Measurements from ENCODE around the gene MAP3K8. TPM values are rescaled to one million over a fixed set of nuclear protein-coding genes. Genes with fewer than 3 reads are reported as not detected.
"Not testable (repeated sequence)": the region's sequence is repeated elsewhere in the genome, so short reads cannot be mapped to it uniquely, and the experiment has no call there.

Gene MAP3K8
- total and polyA plus RNA-seq, 2 experiments from 2014 or later, result 3.7 to 4.8 TPM

DNA sequence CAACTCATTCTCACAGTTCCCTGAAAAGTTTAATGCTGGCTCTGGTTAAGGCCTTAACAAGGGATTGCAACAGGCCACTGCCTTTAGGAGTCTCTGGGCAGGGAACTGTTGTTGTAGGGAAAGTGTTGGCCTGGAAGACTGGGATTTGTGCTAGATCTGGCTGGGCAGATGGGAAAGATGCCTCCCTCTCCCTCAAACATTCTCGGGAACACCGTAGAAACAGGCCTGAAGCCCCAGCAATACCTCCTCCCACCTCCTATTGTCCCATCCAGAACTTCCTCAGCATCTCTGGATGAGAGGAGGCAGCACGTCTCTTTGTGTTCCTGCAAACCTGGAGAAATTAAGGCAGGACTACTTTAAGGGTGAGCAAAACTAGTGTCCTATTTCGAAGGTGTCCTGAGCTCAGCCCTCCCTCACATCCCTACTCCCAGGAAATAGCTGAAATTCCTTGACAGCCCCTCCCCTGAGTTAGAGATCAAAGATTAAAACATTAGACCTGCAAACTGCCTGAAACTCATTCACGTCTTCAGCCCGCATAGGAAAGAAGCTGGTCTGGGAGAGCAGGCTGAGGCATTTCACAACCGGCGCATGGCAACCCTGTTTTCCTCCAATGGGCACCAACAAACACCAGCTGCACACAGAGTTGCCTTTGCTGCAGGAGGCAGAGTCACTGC is 10.9 kb upstream of the MAP3K8 start:
- H3K4me1 ChIP-seq (ENCODE audit: insufficient read depth), result peaks cover 14% of the 10 kb centered on the region
- DNase-seq, result peak; percentile 72

DNA sequence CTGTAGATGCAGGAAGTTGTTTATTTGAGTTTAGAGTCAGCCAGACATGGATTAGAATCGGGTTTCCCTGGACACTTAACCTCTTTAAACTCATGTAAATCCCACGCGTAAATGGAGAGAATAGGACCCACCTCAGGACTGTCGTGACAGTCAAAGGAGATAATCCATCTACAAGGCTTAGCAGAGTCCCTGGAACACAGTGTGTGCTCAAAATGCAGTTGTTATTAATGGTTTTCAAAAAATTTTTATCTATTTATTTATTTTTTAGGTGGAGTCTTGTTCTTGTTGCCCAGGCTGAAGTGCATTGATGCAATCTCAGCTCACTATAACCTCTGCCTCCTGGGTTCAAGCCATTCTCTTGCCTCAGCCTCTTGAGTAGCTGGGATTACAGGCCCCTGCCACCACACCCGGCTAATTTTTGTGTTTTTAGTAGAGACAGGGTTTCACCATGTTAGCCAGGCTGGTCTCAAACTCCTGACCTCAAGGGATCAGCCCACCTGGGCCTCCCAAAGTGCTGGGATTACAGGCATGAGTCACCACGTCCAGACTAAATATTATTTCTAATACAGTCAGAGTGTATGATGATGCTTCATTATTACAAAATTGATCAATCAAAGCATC is 10.2 kb upstream of the MAP3K8 start:
- not testable (repeated sequence) for DNase-seq; H3K4me2 ChIP-seq (ENCODE audit: unreplicated experiment)

More for the DNA sequence above, 10.9 kb upstream of the MAP3K8 start:
- Histone ChIP-seq H3K79me2 (ENCODE audit: insufficient read depth) (no peaks in the 10 kb centered on the region), H4K20me1 (ENCODE audit: insufficient read depth) (no peaks in the 10 kb centered on the region), H3K36me3 (ENCODE audit: low read depth) (no peaks in the 10 kb centered on the region), H3K9me3 (ENCODE audit: low read depth) (no peaks in the 10 kb centered on the region), H3K9ac (no peak overlapping the region), H3K27ac (peak overlapping the region; percentile 32), H3K27me3 (replicated peaks; ENCODE audit: insufficient read depth) (no peaks in the 10 kb centered on the region), H2AFZ (peak overlapping the region; percentile 73), H3K4me2 (ENCODE audit: unreplicated experiment) (peak overlapping the region; percentile 44), H3F3A (ENCODE audit: insufficient read depth) (peaks cover 4% of the 10 kb centered on the region; the same call in 1 of the 2 replicates), H3K9me2 (ENCODE audit: insufficient read depth) (no peaks in the 10 kb centered on the region), H3K4me3 (no peak overlapping the region)
- WGBS, 2 experiments (ENCODE audit: low coverage in 1 of 2, low lambda C conversion rate in 2 of 2, missing lambda C conversion rate in 2 of 2), result 53 to 62% methylated on average over 8 of the region's 8 CpGs
- in situ Hi-C loops (cut with MboI), result no loop called here
- TF ChIP-seq EZH2phosphoT487 (IDR thresholded peaks at IDR 0.05; ENCODE audit: insufficient read depth, low read depth), result no peak
- TF ChIP-seq EZH2 (IDR thresholded peaks at IDR 0.05; ENCODE audit: insufficient read depth, poor library complexity, severe bottlenecking), result no peak

DNA sequence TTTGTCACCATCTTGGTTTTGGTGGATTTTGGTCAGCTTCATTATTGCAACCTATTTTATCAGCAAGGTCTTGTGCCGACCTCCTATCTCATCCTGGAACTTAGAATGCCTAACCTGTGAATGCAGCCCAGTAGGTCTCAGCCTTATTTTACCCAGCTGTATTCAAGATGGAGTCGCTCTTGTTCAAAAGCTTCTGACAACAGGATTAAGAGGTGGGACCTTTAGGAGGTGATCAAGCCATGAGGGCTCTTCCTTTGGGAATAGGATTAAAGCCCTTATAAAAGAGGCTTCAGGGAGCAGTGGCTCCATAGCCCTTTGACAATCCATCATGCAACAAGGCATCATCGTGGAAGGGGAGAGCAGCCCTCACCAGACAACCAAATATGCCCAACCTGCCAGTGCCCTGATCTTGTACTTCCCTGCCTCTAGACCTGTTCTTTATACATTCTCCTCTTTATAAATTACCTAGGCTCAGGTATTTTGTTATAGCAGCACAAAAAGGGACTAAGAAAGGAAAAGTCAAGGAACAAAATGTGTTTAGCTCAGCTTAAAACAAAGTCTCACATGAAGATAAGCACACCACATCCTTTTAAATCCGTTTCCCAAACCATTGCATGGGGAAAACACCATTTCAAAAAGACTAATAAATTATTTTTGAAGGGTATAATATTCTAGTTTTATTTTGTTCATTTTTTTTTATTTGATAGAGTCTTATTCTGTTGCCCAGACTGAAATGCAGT is 8.5 kb upstream of the MAP3K8 start:
- H3K4me1 ChIP-seq (ENCODE audit: insufficient read depth), result peaks cover 14% of the 10 kb centered on the region
- H3K27ac ChIP-seq, result no peak overlapping the region
- H3K9me3 ChIP-seq (ENCODE audit: low read depth), result no peaks in the 10 kb centered on the region
- no peak overlapping the region for H2AFZ ChIP-seq
- H3K4me3 ChIP-seq, result no peak overlapping the region
- no peaks in the 10 kb centered on the region for H4K20me1 ChIP-seq (ENCODE audit: insufficient read depth)
- H3K9me2 ChIP-seq (ENCODE audit: insufficient read depth), result no peaks in the 10 kb centered on the region
- in situ Hi-C loops (cut with MboI), result no loop called here
- H3K9ac ChIP-seq, result no peak overlapping the region
- no peak for DNase-seq
- peaks cover 4% of the 10 kb centered on the region; the same call in 1 of the 2 replicates for H3F3A ChIP-seq (ENCODE audit: insufficient read depth)
- H3K27me3 ChIP-seq (replicated peaks; ENCODE audit: insufficient read depth), result no peaks in the 10 kb centered on the region
- no peaks in the 10 kb centered on the region for H3K79me2 ChIP-seq (ENCODE audit: insufficient read depth)
- TF ChIP-seq EZH2phosphoT487 (IDR thresholded peaks at IDR 0.05; ENCODE audit: insufficient read depth, low read depth), result no peak
- TF ChIP-seq EZH2 (IDR thresholded peaks at IDR 0.05; ENCODE audit: insufficient read depth, poor library complexity, severe bottlenecking), result no peak
- H3K36me3 ChIP-seq (ENCODE audit: low read depth), result no peaks in the 10 kb centered on the region
- H3K4me2 ChIP-seq (ENCODE audit: unreplicated experiment), result no peak overlapping the region
- 79 to 87% methylated on average over 4 of the region's 4 CpGs for WGBS, 2 experiments (ENCODE audit: low coverage in 1 of 2, low lambda C conversion rate in 2 of 2, missing lambda C conversion rate in 2 of 2)

More for the DNA sequence above, 10.2 kb upstream of the MAP3K8 start:
- H4K20me1 ChIP-seq (ENCODE audit: insufficient read depth); H3F3A ChIP-seq (ENCODE audit: insufficient read depth); H3K9me2 ChIP-seq (ENCODE audit: insufficient read depth); H3K36me3 ChIP-seq (ENCODE audit: low read depth); H3K9me3 ChIP-seq (ENCODE audit: low read depth); H3K4me3 ChIP-seq; H3K27me3 ChIP-seq (replicated peaks; ENCODE audit: insufficient read depth); H3K9ac ChIP-seq; H3K79me2 ChIP-seq (ENCODE audit: insufficient read depth); in situ Hi-C loops (cut with MboI): not testable (repeated sequence)
- H3K4me1 ChIP-seq (ENCODE audit: insufficient read depth), result peaks cover 14% of the 10 kb centered on the region
- peak overlapping the region; percentile 32; the same call in 1 of the 2 replicates for H3K27ac ChIP-seq
- peak overlapping the region; percentile 73 for H2AFZ ChIP-seq
- WGBS, 2 experiments (ENCODE audit: low coverage in 1 of 2, low lambda C conversion rate in 2 of 2, missing lambda C conversion rate in 2 of 2), result 50 to 58% methylated on average over 6 of the region's 6 CpGs

DNA sequence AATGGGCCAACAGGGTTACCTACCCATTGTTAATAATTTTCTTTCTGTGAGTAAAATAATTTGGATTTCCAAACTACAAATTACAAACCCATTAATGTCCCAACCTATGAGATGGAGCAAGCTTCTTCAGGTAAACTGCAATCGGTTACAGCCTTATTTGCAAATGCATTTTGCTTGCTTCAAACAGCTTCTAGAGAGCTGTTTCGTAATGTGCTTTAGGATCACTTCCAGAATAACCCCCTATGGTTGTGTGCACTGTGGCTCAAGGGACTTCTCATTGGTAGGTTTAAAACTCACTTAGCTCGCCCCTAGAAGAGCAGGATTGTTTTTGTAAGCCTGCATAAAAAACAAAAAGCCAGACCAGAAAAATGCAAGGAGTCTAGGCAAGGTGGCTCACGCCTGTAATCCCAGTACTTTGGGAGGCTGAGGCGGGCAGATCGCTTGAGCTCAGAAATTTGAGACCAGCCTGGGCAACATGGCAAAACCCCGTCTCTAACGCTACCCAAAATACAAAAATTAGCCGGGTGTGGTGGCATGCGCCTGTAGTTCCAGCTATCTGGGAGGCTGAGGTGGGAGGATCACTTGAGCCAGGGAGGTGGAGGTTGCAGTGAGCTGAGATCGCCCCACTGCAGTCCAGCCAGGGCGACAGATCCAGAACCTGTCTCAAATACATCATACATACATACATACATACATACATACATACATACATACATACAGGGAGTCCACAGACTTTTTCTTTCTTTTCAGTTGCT is 3.3 kb upstream of the MAP3K8 start:
- H3F3A ChIP-seq (ENCODE audit: insufficient read depth), result peaks cover 9% of the 10 kb centered on the region
- H3K27ac ChIP-seq, result no peak overlapping the region
- no peak for DNase-seq
- no peaks in the 10 kb centered on the region for H3K27me3 ChIP-seq (replicated peaks; ENCODE audit: insufficient read depth)
- no peaks in the 10 kb centered on the region for H4K20me1 ChIP-seq (ENCODE audit: insufficient read depth)
- H3K9me3 ChIP-seq (ENCODE audit: low read depth), result no peaks in the 10 kb centered on the region
- H3K9ac ChIP-seq, result peak overlapping the region; percentile 25; the same call in 1 of the 2 replicates
- no peaks in the 10 kb centered on the region for H3K9me2 ChIP-seq (ENCODE audit: insufficient read depth)
- TF ChIP-seq EZH2 (IDR thresholded peaks at IDR 0.05; ENCODE audit: insufficient read depth, poor library complexity, severe bottlenecking) (no peak), EZH2phosphoT487 (IDR thresholded peaks at IDR 0.05; ENCODE audit: insufficient read depth, low read depth) (no peak)
- peaks cover 6% of the 10 kb centered on the region for H3K4me1 ChIP-seq (ENCODE audit: insufficient read depth)
- H2AFZ ChIP-seq, result peak overlapping the region; percentile 38; the same call in 1 of the 2 replicates
- H3K79me2 ChIP-seq (ENCODE audit: insufficient read depth), result no peaks in the 10 kb centered on the region; the same call in 1 of the 2 replicates
- H3K36me3 ChIP-seq (ENCODE audit: low read depth), result no peaks in the 10 kb centered on the region
- in situ Hi-C loops (cut with MboI), result no loop called here
- peak overlapping the region; percentile 28 for H3K4me2 ChIP-seq (ENCODE audit: unreplicated experiment)
- WGBS, 2 experiments (ENCODE audit: low coverage in 1 of 2, low lambda C conversion rate in 2 of 2, missing lambda C conversion rate in 2 of 2), result 82 to 84% methylated on average over 12 of the region's 12 CpGs
- no peak overlapping the region for H3K4me3 ChIP-seq
